Measurements from ENCODE around the gene DAZAP1. TPM values are rescaled to one million over a fixed set of nuclear protein-coding genes. Genes with fewer than 3 reads are reported as not detected.
"Not testable (repeated sequence)": the region's sequence is repeated elsewhere in the genome, so short reads cannot be mapped to it uniquely, and the experiment has no call there.

The DAZAP1 gene
- total RNA-seq, 1 experiment from 2014 or later, result 165 TPM

DNA sequence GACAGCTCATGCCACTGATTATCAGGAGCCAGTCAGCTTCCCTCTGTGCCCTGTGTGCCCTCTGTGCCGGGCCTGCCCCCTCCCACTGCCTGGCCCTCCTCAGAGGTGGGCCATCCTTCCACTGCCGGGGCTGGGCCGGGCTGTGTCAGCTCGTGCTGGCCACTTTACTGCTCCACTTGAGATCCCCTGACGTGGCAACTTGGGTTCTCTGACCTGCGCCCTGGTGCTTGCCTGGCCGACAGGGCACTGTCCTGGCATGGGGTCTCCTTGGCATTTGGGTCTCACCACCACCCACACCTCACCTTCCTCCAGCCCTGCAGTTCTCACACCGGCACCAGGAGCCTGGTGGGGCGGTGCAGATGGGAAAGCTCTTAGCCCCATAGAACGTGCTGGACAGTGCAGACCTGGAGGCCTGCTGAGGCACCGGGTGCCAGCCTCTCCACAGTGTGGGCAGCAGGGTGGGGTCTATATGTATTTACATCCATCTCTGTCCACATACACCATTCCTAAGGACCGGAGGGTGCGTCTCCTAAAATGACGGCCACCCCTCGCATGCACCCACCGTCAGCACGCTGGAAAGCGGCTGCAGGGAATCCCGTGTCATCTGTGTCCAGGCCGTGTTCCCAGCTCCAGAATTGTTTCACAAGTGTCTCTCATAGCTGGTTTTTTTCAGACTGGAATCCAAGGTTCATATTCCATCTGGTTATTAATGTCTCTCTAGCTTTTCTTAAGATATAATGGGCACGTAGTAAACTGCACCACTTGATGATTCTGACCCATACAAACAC, 11.8 kb downstream of the DAZAP1 start:
- intact Hi-C loops (cut with micrococcal nuclease; ENCODE audit: unreplicated experiment), result no loop called here
- CTCF ChIA-PET, result no interaction called here
- no peak overlapping the region for H3K4me3 Mint-ChIP-seq (ENCODE audit: unreplicated experiment)
- peaks cover 85% of the 10 kb centered on the region for H3K36me3 Mint-ChIP-seq (ENCODE audit: insufficient read depth, unreplicated experiment)
- BruUV-seq (replicated peaks), result no TSS peak
- H3K4me1 ChIP-seq, result peaks cover 26% of the 10 kb centered on the region
- no peaks in the 10 kb centered on the region for H3K27me3 Mint-ChIP-seq (ENCODE audit: insufficient read depth, unreplicated experiment)
- H3K9me3 Mint-ChIP-seq (ENCODE audit: unreplicated experiment), result no peaks in the 10 kb centered on the region
- no peak for TF ChIP-seq CTCF (IDR thresholded peaks at IDR 0.05; ENCODE audit: insufficient read depth in 1 of 2, low read depth in 1 of 2, low read length in 1 of 2, severe bottlenecking in 1 of 2, unreplicated experiment in 1 of 2)
- POLR2A ChIA-PET, result no interaction called here
- H3K4me3 ChIP-seq (ENCODE audit: low read depth, low read length), result no peak overlapping the region
- DNase-seq, result no peak
- H3K9me3 ChIP-seq, result no peaks in the 10 kb centered on the region
- peaks cover 20% of the 10 kb centered on the region for H3K4me1 Mint-ChIP-seq (ENCODE audit: low read depth, unreplicated experiment)
- H3K27ac Mint-ChIP-seq (ENCODE audit: unreplicated experiment), result no peak overlapping the region
- peaks cover 2% of the 10 kb centered on the region for H3K36me3 ChIP-seq (ENCODE audit: control insufficient read depth, insufficient read depth, low read length)
- H3K27me3 ChIP-seq (replicated peaks; ENCODE audit: control insufficient read depth, insufficient read depth, low read length), result no peaks in the 10 kb centered on the region

DNA sequence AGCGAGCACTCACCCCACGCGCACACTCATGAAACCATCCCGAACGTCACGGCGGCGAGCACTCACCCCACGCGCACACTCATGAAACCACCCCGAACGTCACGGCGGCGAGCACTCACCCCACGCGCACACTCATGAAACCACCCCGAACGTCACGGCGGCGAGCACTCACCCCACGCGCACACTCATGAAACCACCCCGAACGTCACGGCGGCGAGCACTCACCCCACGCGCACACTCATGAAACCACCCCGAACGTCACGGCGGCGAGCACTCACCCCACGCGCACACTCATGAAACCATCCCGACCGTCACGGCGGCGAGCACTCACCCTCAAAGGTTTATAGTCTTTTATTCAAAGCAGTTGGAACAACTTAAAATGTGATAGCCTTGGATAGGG, 12.7 kb downstream of the DAZAP1 start:
- H3K36me3 ChIP-seq (ENCODE audit: control insufficient read depth, insufficient read depth, low read length); H3K27me3 Mint-ChIP-seq (ENCODE audit: insufficient read depth, unreplicated experiment); intact Hi-C loops (cut with micrococcal nuclease; ENCODE audit: unreplicated experiment); H3K27ac Mint-ChIP-seq (ENCODE audit: unreplicated experiment); H3K9me3 ChIP-seq; CTCF ChIA-PET; BruUV-seq (replicated peaks); POLR2A ChIA-PET; H3K4me3 Mint-ChIP-seq (ENCODE audit: unreplicated experiment); DNase-seq; H3K9me3 Mint-ChIP-seq (ENCODE audit: unreplicated experiment); H3K27me3 ChIP-seq (replicated peaks; ENCODE audit: control insufficient read depth, insufficient read depth, low read length); H3K4me3 ChIP-seq (ENCODE audit: low read depth, low read length): not testable (repeated sequence)
- H3K4me1 ChIP-seq, result peaks cover 30% of the 10 kb centered on the region
- Mint-ChIP-seq H3K36me3 (ENCODE audit: insufficient read depth, unreplicated experiment) (peaks cover 89% of the 10 kb centered on the region), H3K4me1 (ENCODE audit: low read depth, unreplicated experiment) (peaks cover 26% of the 10 kb centered on the region)

DNA sequence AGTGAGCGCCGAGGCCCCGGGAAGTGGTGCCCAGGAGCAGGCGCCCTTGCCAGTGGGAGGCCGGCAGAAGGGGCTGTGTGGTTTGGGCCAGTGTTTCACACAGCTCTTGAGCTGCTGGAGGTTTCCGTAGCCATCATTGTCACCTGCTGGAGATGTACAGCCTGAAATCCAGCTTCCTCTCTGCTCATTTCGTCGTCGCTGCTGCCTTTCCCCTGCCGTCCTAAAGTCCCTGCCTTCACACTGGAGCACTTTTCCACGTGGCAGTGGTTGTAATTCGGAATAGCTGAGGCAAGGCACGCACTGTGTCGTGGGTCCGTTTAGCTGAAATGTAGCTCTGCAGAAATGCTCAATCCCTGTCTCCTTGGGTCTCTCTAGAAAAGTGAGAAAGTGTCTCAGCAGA, 13.2 kb downstream of the DAZAP1 start:
- Histone ChIP-seq H3K27me3 (replicated peaks; ENCODE audit: control insufficient read depth, insufficient read depth, low read length) (no peaks in the 10 kb centered on the region), H3K36me3 (ENCODE audit: control insufficient read depth, insufficient read depth, low read length) (peaks cover 2% of the 10 kb centered on the region), H3K4me3 (ENCODE audit: low read depth, low read length) (no peak overlapping the region), H3K4me1 (peaks cover 29% of the 10 kb centered on the region), H3K9me3 (no peaks in the 10 kb centered on the region)
- no peak for DNase-seq
- Mint-ChIP-seq H3K27ac (ENCODE audit: unreplicated experiment) (no peak overlapping the region), H3K9me3 (ENCODE audit: unreplicated experiment) (no peaks in the 10 kb centered on the region), H3K4me1 (ENCODE audit: low read depth, unreplicated experiment) (peaks cover 24% of the 10 kb centered on the region), H3K36me3 (ENCODE audit: insufficient read depth, unreplicated experiment) (peaks cover 89% of the 10 kb centered on the region), H3K4me3 (ENCODE audit: unreplicated experiment) (no peak overlapping the region), H3K27me3 (ENCODE audit: insufficient read depth, unreplicated experiment) (no peaks in the 10 kb centered on the region)
- no TSS peak for BruUV-seq (replicated peaks)
- ChIA-PET POLR2A (no interaction called here), CTCF (no interaction called here)
- TF ChIP-seq CTCF (IDR thresholded peaks at IDR 0.05; ENCODE audit: insufficient read depth in 1 of 2, low read depth in 1 of 2, low read length in 1 of 2, severe bottlenecking in 1 of 2, unreplicated experiment in 1 of 2), result no peak
- intact Hi-C loops (cut with micrococcal nuclease; ENCODE audit: unreplicated experiment), result no loop called here

Measured in Caco-2 (cell line).